ENCODE data around the gene KLHL40. TPM values are rescaled to one million over a fixed set of nuclear protein-coding genes. Genes with fewer than 3 reads are reported as not detected.

The KLHL40 gene
- total RNA-seq, 1 experiment from 2014 or later: not detected

DNA sequence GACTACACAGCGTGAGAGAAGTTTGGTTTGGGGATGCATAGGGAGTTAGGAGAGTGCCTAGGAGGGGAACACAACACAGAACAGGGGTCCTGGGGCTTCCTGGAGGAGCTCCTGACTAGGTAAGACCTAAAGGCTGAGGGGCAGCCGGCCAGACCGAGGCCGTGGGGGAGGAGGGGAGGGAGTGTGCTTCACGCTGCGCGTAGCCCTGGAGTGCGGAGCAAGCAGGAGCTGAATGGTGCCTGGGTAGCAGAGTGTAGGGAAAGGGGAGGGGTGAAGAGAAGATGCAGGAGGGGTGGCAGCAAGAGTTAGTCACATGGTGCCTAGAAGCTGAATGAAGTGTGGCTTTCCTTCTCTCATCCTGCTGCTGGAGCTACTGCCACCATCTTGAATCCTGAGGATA lies 49.7 kb downstream of the KLHL40 start:
- CTCF ChIA-PET: interaction anchor here (0.6 kb wide), 1 partner anchor 10 kb away, joined by 3 read pairs; no protein-coding TSS in a partner anchor
- Mint-ChIP-seq H3K27me3 (ENCODE audit: unreplicated experiment) (no peaks in the 10 kb centered on the region), H3K4me1 (ENCODE audit: low read depth, unreplicated experiment) (peaks cover 10% of the 10 kb centered on the region), H3K36me3 (ENCODE audit: insufficient read depth, unreplicated experiment) (no peaks in the 10 kb centered on the region), H3K4me3 (ENCODE audit: low read depth, unreplicated experiment) (no peak overlapping the region), H3K27ac (ENCODE audit: unreplicated experiment) (no peak overlapping the region), H3K9me3 (ENCODE audit: low read depth, unreplicated experiment) (no peaks in the 10 kb centered on the region)
- TF ChIP-seq, protein P1, sequence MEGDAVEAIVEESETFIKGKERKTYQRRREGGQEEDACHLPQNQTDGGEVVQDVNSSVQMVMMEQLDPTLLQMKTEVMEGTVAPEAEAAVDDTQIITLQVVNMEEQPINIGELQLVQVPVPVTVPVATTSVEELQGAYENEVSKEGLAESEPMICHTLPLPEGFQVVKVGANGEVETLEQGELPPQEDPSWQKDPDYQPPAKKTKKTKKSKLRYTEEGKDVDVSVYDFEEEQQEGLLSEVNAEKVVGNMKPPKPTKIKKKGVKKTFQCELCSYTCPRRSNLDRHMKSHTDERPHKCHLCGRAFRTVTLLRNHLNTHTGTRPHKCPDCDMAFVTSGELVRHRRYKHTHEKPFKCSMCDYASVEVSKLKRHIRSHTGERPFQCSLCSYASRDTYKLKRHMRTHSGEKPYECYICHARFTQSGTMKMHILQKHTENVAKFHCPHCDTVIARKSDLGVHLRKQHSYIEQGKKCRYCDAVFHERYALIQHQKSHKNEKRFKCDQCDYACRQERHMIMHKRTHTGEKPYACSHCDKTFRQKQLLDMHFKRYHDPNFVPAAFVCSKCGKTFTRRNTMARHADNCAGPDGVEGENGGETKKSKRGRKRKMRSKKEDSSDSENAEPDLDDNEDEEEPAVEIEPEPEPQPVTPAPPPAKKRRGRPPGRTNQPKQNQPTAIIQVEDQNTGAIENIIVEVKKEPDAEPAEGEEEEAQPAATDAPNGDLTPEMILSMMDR (IDR thresholded peaks at IDR 0.05; ENCODE audit: unreplicated experiment): no peak
- intact Hi-C loops (cut with micrococcal nuclease; ENCODE audit: unreplicated experiment): no loop called here
- no peak for DNase-seq
- no TSS peak for BruUV-seq (replicated peaks)

DNA sequence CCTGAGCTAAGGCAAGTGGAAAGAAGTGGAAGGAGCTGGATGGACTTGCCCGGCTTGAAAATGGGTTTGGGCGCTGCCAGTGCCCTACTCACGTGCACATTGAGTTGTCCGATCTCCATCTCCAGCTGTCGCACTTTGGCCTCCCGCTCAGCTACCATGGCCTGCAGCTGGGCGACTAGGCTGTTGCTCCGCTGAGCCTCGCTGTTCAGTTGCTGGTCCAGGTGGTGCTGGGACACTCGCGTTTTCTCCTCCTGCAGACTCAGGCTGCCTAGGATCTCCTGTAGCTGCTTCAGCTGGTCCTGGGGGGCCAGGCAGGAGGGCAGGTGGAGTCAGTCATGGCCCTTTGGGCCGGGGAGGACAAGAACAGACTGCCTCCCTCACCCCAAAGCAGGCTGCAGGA lies 50.3 kb downstream of the KLHL40 start:
- intact Hi-C loops (cut with micrococcal nuclease; ENCODE audit: unreplicated experiment): no loop called here
- H3K36me3 Mint-ChIP-seq (ENCODE audit: insufficient read depth, unreplicated experiment): no peaks in the 10 kb centered on the region
- DNase-seq: no peak
- TF ChIP-seq, protein P1 (IDR thresholded peaks at IDR 0.05; ENCODE audit: unreplicated experiment): no peak
- no peaks in the 10 kb centered on the region for H3K27me3 Mint-ChIP-seq (ENCODE audit: unreplicated experiment)
- no peaks in the 10 kb centered on the region for H3K9me3 Mint-ChIP-seq (ENCODE audit: low read depth, unreplicated experiment)
- BruUV-seq (replicated peaks): no TSS peak
- H3K4me1 Mint-ChIP-seq (ENCODE audit: low read depth, unreplicated experiment): peaks cover 10% of the 10 kb centered on the region
- no peak overlapping the region for H3K4me3 Mint-ChIP-seq (ENCODE audit: low read depth, unreplicated experiment)
- CTCF ChIA-PET: interaction anchor here (0.6 kb wide), 1 partner anchor 11 kb away, joined by 3 read pairs; no protein-coding TSS in a partner anchor
- H3K27ac Mint-ChIP-seq (ENCODE audit: unreplicated experiment): no peak overlapping the region

DNA sequence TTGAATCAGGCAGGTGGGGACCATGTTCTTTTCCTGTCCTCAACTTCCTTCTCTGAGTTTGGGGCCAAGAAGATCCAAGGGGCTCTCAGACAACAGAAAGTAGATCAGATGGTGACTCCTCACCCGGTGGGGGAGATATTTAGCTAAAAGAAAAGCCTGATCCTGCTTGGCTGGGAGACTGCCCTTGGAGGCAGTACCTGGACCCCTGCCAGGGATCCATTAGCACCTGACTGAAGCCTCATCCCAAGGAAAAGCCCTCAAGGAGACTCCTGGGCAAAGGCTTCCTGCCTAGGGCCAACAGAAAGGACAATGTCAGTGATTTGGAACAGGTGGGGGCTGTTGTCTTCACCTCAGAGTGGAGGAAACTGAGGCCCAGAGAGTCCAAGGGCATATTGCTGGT lies 50.7 kb downstream of the KLHL40 start:
- intact Hi-C loops (cut with micrococcal nuclease; ENCODE audit: unreplicated experiment): no loop called here
- Mint-ChIP-seq H3K36me3 (ENCODE audit: insufficient read depth, unreplicated experiment) (no peaks in the 10 kb centered on the region), H3K9me3 (ENCODE audit: low read depth, unreplicated experiment) (no peaks in the 10 kb centered on the region), H3K27ac (ENCODE audit: unreplicated experiment) (no peak overlapping the region), H3K4me3 (ENCODE audit: low read depth, unreplicated experiment) (no peak overlapping the region), H3K27me3 (ENCODE audit: unreplicated experiment) (no peaks in the 10 kb centered on the region), H3K4me1 (ENCODE audit: low read depth, unreplicated experiment) (peaks cover 10% of the 10 kb centered on the region)
- CTCF ChIA-PET: no interaction called here
- TF ChIP-seq, protein P1 (IDR thresholded peaks at IDR 0.05; ENCODE audit: unreplicated experiment): no peak
- BruUV-seq (replicated peaks): no TSS peak
- no peak for DNase-seq

DNA sequence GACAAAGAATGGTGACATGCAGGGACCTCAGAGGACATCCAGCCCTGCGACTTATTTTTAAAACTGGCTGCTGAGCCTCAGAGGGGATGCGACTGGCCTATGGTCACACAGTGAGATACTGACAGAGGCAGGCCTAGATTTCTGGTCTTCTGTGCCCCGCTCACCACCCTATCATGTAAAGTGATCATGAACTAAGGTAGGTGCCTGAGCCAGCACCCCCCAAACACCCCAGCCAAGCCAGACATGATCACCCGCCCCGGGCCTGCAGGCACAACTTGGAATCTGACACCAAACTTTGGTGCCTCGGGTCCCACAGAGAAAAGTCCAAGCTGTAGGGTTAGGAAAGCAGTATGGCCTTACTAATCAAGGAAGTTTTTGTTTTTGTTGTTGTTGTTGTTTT lies 51.2 kb downstream of the KLHL40 start:
- Mint-ChIP-seq H3K27ac (ENCODE audit: unreplicated experiment) (no peak overlapping the region), H3K27me3 (ENCODE audit: unreplicated experiment) (no peaks in the 10 kb centered on the region), H3K36me3 (ENCODE audit: insufficient read depth, unreplicated experiment) (no peaks in the 10 kb centered on the region), H3K9me3 (ENCODE audit: low read depth, unreplicated experiment) (no peaks in the 10 kb centered on the region), H3K4me3 (ENCODE audit: low read depth, unreplicated experiment) (no peak overlapping the region), H3K4me1 (ENCODE audit: low read depth, unreplicated experiment) (peaks cover 10% of the 10 kb centered on the region)
- CTCF ChIA-PET: no interaction called here
- intact Hi-C loops (cut with micrococcal nuclease; ENCODE audit: unreplicated experiment): no loop called here
- TF ChIP-seq, protein P1 (IDR thresholded peaks at IDR 0.05; ENCODE audit: unreplicated experiment): no peak
- BruUV-seq (replicated peaks): no TSS peak
- no peak for DNase-seq
